SK-N-SH treated with all-trans-retinoic acid at 6 μM for 48 hours (cell line): ENCODE results near the gene COL6A1.

Source experiments
- ATAC-seq: fragments of 200-7000 bp; cut with Tn5 transposase; 3 replicates; pipeline ENCODE4 v1.9.1; 2020; ENCODE audit warnings: mild to moderate bottlenecking, moderate library complexity
- ARNTL ChIP-seq: fragments of 450-650 bp; formaldehyde crosslinking; IDR thresholded peaks from 2 replicates; pipeline ENCODE4 v1.5.0; 2020; ENCODE audit warnings: low read depth, mild to moderate bottlenecking, moderate library complexity, borderline replicate concordance
- BACH2 ChIP-seq: fragments of 250-450 bp; sonication (Bioruptor Pico); IDR thresholded peaks from 2 replicates; pipeline ENCODE4 v1.9.0; 2021; ENCODE audit warnings: mild to moderate bottlenecking, borderline replicate concordance
- CSDC2 ChIP-seq: fragments of 250-450 bp; sonication (Bioruptor Pico); IDR thresholded peaks from 2 replicates; pipeline ENCODE4 v1.5.0; 2020; ENCODE audit warnings: mild to moderate bottlenecking, moderate library complexity
- ESRRG ChIP-seq: fragments of 250-450 bp; sonication (Bioruptor Pico); IDR thresholded peaks from 2 replicates; pipeline ENCODE4 v1.6.1; 2021; ENCODE audit warnings: mild to moderate bottlenecking
- GLIS3 ChIP-seq: fragments of 250-450 bp; sonication (Bioruptor Pico); IDR thresholded peaks from 2 replicates; pipeline ENCODE4 v1.5.0; 2020; ENCODE audit warnings: mild to moderate bottlenecking, moderate library complexity
- ISL1 ChIP-seq: fragments of 250-450 bp; sonication (Bioruptor Pico); IDR thresholded peaks from 2 replicates; pipeline ENCODE4 v2.1.2; 2022; ENCODE audit warnings: mild to moderate bottlenecking, moderate library complexity
- OSR1 ChIP-seq: fragments of 250-450 bp; sonication (Bioruptor Pico); IDR thresholded peaks from 2 replicates; pipeline ENCODE4 v1.8.0; 2022; ENCODE audit warnings: moderate library complexity, mild to moderate bottlenecking, inconsistent platforms
- POU6F1 ChIP-seq: fragments of 250-450 bp; sonication (Bioruptor Pico); IDR thresholded peaks from 2 replicates; pipeline ENCODE4 v1.8.0; 2021; ENCODE audit warnings: low read depth, mild to moderate bottlenecking, moderate library complexity, borderline replicate concordance
- PPARA ChIP-seq: fragments of 250-450 bp; sonication (Bioruptor Pico); IDR thresholded peaks from 2 replicates; pipeline ENCODE4 v1.5.0; 2020; ENCODE audit warnings: mild to moderate bottlenecking, borderline replicate concordance
- RARB ChIP-seq: fragments of 250-450 bp; sonication (Bioruptor Pico); IDR thresholded peaks from 2 replicates; pipeline ENCODE4 v1.8.0; 2021; ENCODE audit warnings: mild to moderate bottlenecking, moderate library complexity
- TCF4 ChIP-seq: fragments of 250-450 bp; sonication (Bioruptor Pico); IDR thresholded peaks from 2 replicates; pipeline ENCODE4 v1.8.0; 2021; ENCODE audit warnings: mild to moderate bottlenecking, moderate library complexity, borderline replicate concordance
- TOX ChIP-seq: fragments of 250-450 bp; sonication (Bioruptor Pico); IDR thresholded peaks from 2 replicates; pipeline ENCODE4 v1.8.0; 2021; ENCODE audit warnings: mild to moderate bottlenecking, moderate library complexity, borderline replicate concordance
- ZFP3 ChIP-seq: fragments of 250-450 bp; sonication (Bioruptor Pico); IDR thresholded peaks from 2 replicates; pipeline ENCODE4 v1.5.0; 2020; ENCODE audit warnings: mild to moderate bottlenecking, moderate library complexity
- ZFP30 ChIP-seq: fragments of 450-650 bp; formaldehyde crosslinking; IDR thresholded peaks from 2 replicates; pipeline ENCODE4 v1.5.0; 2022; ENCODE audit warnings: mild to moderate bottlenecking, moderate library complexity
- ZNF565 ChIP-seq: fragments of 450-650 bp; formaldehyde crosslinking; conservative IDR thresholded peaks from 2 replicates; pipeline ENCODE4 v1.5.0; 2020; ENCODE audit warnings: low read depth, mild to moderate bottlenecking, moderate library complexity
- ZNF70 ChIP-seq: fragments of 450-650 bp; formaldehyde crosslinking; IDR thresholded peaks from 2 replicates; pipeline ENCODE4 v1.5.0; 2020; ENCODE audit warnings: mild to moderate bottlenecking, moderate library complexity
- ZNF8 ChIP-seq: fragments of 450-650 bp; formaldehyde crosslinking; IDR thresholded peaks from 2 replicates; pipeline ENCODE4 v1.5.0; 2020; ENCODE audit warnings: mild to moderate bottlenecking, moderate library complexity
- TF ChIP-seq, protein P1 (sequence below): fragments of 250-450 bp; sonication (Bioruptor Pico); IDR thresholded peaks from 2 replicates; pipeline ENCODE4 v1.8.0; 2020; ENCODE audit warnings: mild to moderate bottlenecking, moderate library complexity, borderline replicate concordance
- TF ChIP-seq, protein P2 (sequence below): fragments of 250-450 bp; sonication (Bioruptor Pico); IDR thresholded peaks from 2 replicates; pipeline ENCODE4 v1.5.1; 2020; ENCODE audit warnings: low read depth, mild to moderate bottlenecking, moderate library complexity
- TF ChIP-seq, protein P3 (sequence below): fragments of 250-450 bp; sonication (Bioruptor Pico); IDR thresholded peaks from 2 replicates; pipeline ENCODE4 v1.5.0; 2020; ENCODE audit warnings: mild to moderate bottlenecking, moderate library complexity
- TF ChIP-seq, protein P4 (sequence below): fragments of 250-450 bp; sonication (Bioruptor Pico); IDR thresholded peaks from 2 replicates; pipeline ENCODE4 v1.5.1; 2021; ENCODE audit warnings: mild to moderate bottlenecking, moderate library complexity

COL6A1 gene

GRCh38 chr21:46028573-46029091, 47.1 kb downstream of the COL6A1 start (continued):
- TF ChIP-seq, protein P1, sequence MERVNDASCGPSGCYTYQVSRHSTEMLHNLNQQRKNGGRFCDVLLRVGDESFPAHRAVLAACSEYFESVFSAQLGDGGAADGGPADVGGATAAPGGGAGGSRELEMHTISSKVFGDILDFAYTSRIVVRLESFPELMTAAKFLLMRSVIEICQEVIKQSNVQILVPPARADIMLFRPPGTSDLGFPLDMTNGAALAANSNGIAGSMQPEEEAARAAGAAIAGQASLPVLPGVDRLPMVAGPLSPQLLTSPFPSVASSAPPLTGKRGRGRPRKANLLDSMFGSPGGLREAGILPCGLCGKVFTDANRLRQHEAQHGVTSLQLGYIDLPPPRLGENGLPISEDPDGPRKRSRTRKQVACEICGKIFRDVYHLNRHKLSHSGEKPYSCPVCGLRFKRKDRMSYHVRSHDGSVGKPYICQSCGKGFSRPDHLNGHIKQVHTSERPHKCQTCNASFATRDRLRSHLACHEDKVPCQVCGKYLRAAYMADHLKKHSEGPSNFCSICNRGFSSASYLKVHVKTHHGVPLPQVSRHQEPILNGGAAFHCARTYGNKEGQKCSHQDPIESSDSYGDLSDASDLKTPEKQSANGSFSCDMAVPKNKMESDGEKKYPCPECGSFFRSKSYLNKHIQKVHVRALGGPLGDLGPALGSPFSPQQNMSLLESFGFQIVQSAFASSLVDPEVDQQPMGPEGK (CRISPR knock-in tag) = no peak
- TF ChIP-seq ZFP3 (CRISPR knock-in tag) = no peak
- TF ChIP-seq, protein P2, sequence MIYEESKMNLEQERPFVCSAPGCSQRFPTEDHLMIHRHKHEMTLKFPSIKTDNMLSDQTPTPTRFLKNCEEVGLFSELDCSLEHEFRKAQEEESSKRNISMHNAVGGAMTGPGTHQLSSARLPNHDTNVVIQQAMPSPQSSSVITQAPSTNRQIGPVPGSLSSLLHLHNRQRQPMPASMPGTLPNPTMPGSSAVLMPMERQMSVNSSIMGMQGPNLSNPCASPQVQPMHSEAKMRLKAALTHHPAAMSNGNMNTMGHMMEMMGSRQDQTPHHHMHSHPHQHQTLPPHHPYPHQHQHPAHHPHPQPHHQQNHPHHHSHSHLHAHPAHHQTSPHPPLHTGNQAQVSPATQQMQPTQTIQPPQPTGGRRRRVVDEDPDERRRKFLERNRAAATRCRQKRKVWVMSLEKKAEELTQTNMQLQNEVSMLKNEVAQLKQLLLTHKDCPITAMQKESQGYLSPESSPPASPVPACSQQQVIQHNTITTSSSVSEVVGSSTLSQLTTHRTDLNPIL (CRISPR knock-in tag) = no peak
- TF ChIP-seq RARB (CRISPR knock-in tag) = no peak
- no peak for TF ChIP-seq ESRRG

DNA sequence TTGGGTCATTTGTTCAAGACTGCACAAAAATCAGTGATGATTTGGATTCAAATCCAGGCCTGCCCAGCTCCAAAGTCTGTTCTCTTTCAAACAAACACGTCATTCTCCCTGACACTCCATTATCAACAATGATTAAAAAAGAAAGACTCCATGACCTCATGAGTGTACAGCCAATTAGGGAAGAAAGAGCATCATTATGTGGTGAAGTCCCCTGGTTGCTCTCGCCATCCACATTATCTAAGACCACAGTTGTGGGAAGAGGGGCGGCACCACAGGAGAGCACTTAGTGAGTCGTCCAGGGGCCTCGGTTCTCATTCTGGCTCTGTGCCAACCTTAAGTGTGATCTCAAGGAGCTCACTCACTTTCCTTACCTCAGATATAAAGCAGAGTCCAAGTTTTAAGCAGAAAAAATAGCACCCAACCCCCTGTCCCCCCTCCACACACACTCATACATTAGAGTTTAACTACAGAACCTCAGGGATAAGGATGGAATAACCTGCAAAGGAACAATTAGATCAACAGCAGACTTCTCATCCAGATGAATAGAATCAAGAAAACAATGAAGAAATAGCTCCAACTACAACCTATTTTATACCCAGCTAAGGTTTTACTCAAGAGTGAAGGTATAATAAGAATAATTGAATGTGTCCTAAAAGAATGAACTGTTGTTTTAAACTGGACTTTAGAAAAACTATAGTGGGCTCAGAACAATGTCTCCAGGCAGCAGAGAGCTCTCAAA, 47.8 kb downstream of the COL6A1 start:
- ATAC-seq = no peak
- TF ChIP-seq, protein P3, sequence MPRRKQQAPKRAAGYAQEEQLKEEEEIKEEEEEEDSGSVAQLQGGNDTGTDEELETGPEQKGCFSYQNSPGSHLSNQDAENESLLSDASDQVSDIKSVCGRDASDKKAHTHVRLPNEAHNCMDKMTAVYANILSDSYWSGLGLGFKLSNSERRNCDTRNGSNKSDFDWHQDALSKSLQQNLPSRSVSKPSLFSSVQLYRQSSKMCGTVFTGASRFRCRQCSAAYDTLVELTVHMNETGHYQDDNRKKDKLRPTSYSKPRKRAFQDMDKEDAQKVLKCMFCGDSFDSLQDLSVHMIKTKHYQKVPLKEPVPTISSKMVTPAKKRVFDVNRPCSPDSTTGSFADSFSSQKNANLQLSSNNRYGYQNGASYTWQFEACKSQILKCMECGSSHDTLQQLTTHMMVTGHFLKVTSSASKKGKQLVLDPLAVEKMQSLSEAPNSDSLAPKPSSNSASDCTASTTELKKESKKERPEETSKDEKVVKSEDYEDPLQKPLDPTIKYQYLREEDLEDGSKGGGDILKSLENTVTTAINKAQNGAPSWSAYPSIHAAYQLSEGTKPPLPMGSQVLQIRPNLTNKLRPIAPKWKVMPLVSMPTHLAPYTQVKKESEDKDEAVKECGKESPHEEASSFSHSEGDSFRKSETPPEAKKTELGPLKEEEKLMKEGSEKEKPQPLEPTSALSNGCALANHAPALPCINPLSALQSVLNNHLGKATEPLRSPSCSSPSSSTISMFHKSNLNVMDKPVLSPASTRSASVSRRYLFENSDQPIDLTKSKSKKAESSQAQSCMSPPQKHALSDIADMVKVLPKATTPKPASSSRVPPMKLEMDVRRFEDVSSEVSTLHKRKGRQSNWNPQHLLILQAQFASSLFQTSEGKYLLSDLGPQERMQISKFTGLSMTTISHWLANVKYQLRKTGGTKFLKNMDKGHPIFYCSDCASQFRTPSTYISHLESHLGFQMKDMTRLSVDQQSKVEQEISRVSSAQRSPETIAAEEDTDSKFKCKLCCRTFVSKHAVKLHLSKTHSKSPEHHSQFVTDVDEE = no peak
- no peak for TF ChIP-seq POU6F1 (CRISPR knock-in tag)
- TF ChIP-seq ZFP30 (CRISPR knock-in tag) = no peak
- TF ChIP-seq CSDC2 = no peak
- TF ChIP-seq RARB (CRISPR knock-in tag) = no peak
- no peak for TF ChIP-seq ZNF8
- TF ChIP-seq PPARA (CRISPR knock-in tag) = no peak
- TF ChIP-seq BACH2 (CRISPR knock-in tag) = no peak
- TF ChIP-seq ZFP3 (CRISPR knock-in tag) = no peak
- no peak for TF ChIP-seq TOX (CRISPR knock-in tag)
- no peak for TF ChIP-seq ESRRG
- no peak for TF ChIP-seq ZNF565 (CRISPR knock-in tag)
- TF ChIP-seq, protein P4, sequence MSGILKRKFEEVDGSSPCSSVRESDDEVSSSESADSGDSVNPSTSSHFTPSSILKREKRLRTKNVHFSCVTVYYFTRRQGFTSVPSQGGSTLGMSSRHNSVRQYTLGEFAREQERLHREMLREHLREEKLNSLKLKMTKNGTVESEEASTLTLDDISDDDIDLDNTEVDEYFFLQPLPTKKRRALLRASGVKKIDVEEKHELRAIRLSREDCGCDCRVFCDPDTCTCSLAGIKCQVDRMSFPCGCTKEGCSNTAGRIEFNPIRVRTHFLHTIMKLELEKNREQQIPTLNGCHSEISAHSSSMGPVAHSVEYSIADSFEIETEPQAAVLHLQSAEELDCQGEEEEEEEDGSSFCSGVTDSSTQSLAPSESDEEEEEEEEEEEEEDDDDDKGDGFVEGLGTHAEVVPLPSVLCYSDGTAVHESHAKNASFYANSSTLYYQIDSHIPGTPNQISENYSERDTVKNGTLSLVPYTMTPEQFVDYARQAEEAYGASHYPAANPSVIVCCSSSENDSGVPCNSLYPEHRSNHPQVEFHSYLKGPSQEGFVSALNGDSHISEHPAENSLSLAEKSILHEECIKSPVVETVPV (CRISPR knock-in tag) = no peak
- TF ChIP-seq GLIS3 (CRISPR knock-in tag) = no peak
- no peak for TF ChIP-seq ISL1 (CRISPR knock-in tag)
- TF ChIP-seq ARNTL (CRISPR knock-in tag) = no peak
- no peak for TF ChIP-seq TCF4 (CRISPR knock-in tag)
- TF ChIP-seq ZNF70 (CRISPR knock-in tag) = no peak
- no peak for TF ChIP-seq OSR1 (CRISPR knock-in tag)
- TF ChIP-seq, protein P2 (CRISPR knock-in tag) = no peak
